ENCODE results near the gene ESPNL. TPM values are rescaled to one million over a fixed set of nuclear protein-coding genes. Genes with fewer than 3 reads are reported as not detected.

ESPNL gene
- total RNA-seq, 4 donors from 2014 or later, result 0.19 to 0.47 (median 0.25) TPM

- no peak for TF ChIP-seq CTCF (IDR thresholded peaks at IDR 0.05)
- DNase-seq (ENCODE audit: low spot score) (no peak), ATAC-seq (ENCODE audit: low FRiP score) (no peak)
Measured at GRCh38 chr2:238173692-238174091, 73.6 kb downstream of the ESPNL start.

- ATAC-seq (ENCODE audit: low FRiP score) (no peak), DNase-seq (ENCODE audit: low spot score) (no peak)
- no peak for TF ChIP-seq CTCF (IDR thresholded peaks at IDR 0.05)
Measured at GRCh38 chr2:238174291-238174690, 74.2 kb downstream of the ESPNL start.

GRCh38 chr2:238174701-238175100 lies 74.6 kb downstream of the ESPNL start:
- no peak for ATAC-seq (ENCODE audit: low FRiP score)
- DNase-seq (ENCODE audit: low spot score), result no peak
- no peak for TF ChIP-seq CTCF (IDR thresholded peaks at IDR 0.05)

GRCh38 chr2:238176613-238177012 lies 76.5 kb downstream of the ESPNL start:
- DNase-seq (ENCODE audit: low spot score), result no peak
- ATAC-seq (ENCODE audit: low FRiP score), result no peak
- no peak for TF ChIP-seq CTCF (IDR thresholded peaks at IDR 0.05)

GRCh38 chr2:238180554-238180953 lies 80.4 kb downstream of the ESPNL start:
- no peak for DNase-seq (ENCODE audit: low spot score)
- no peak for ATAC-seq (ENCODE audit: low FRiP score)
- no peak for TF ChIP-seq CTCF (IDR thresholded peaks at IDR 0.05)

DNA sequence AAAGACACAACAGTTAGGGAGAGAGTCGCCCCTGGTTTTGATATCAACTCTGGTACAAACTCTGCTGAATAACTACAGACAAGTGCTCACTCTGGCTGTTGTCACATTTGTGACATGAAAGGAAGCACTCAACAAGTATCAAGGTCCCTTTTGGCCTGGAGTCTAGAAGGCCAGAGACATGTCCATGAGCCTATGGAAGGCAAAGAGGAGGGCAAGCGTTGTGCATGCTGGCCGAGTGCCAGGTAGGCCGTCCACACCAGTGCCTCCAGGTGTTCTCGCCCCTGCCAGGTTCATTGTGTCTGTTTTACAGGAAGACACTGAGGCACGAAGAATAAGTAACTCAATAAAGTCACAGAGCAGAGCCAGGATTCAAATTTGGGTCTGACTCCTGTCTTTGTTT lies 82.2 kb downstream of the ESPNL start:
- TF ChIP-seq CTCF (IDR thresholded peaks at IDR 0.05), result no peak
- ATAC-seq (ENCODE audit: low FRiP score), result no peak
- DNase-seq (ENCODE audit: low spot score), result no peak

Other genes starting within 250 kb of the ESPNL start
- gene RAMP1, start 240.7 kb upstream of the ESPNL start, total RNA-seq, result 10 to 100 TPM in 3 of 4 donors, 1 to 10 TPM in 1; 1.3 to 50.8 (median 31.5) TPM
- 10 to 100 TPM; 36.3 to 59.9 (median 51.3) TPM for gene UBE2F, start 133.3 kb upstream of the ESPNL start, total RNA-seq
- 10 to 100 TPM in 3 of 4 donors, 1 to 10 TPM in 1; 7.3 to 15.8 (median 12.5) TPM for gene SCLY, start 39.3 kb upstream of the ESPNL start, total RNA-seq
- 1 to 10 TPM in 1 of 4 donors, under 1 TPM in 3; 0.28 to 1.6 (median 0.57) TPM for gene KLHL30, start 38.3 kb downstream of the ESPNL start, total RNA-seq
- 1 to 10 TPM in 2 of 4 donors, not detected in 2; 1.1 to 1.9 TPM for gene ERFE, start 58.6 kb downstream of the ESPNL start, total RNA-seq
- gene ILKAP, start 103.4 kb downstream of the ESPNL start, total RNA-seq, result 10 to 100 TPM; 20.2 to 51.8 (median 29.7) TPM
- 1 to 10 TPM; 5.3 to 9.1 (median 5.6) TPM for gene HES6, start 139.7 kb downstream of the ESPNL start, total RNA-seq
- gene PER2, start 188.3 kb downstream of the ESPNL start, total RNA-seq, result 10 to 100 TPM in 3 of 4 donors, 1 to 10 TPM in 1; 5.3 to 36.4 (median 15.4) TPM
- 10 to 100 TPM in 3 of 4 donors, 1 to 10 TPM in 1; 8.4 to 15.9 (median 12.5) TPM for gene TRAF3IP1, start 220.2 kb downstream of the ESPNL start, total RNA-seq